Right atrium auricular region (tissue), 2 donors: ENCODE results near the gene LTBP2. TPM values are rescaled to one million over a fixed set of nuclear protein-coding genes. Genes with fewer than 3 reads are reported as not detected.

Source experiments
- DNase-seq: peaks from one replicate; pipeline ENCODE4 v3.0.0-alpha.2; 2019; ENCODE audit warnings: low spot score
- H3K27ac ChIP-seq, 2 donors: fragments of 200-600 bp; sonication (generic); 1 replicate in 1 of 2; 2 replicates in 1 of 2; pipeline ENCODE4 v1.5.1; 2016 to 2019
- H3K27me3 ChIP-seq, 2 donors: fragments of 200-600 bp; sonication (generic); one replicate each; pipeline versions ENCODE4 v1.5.1 to v1.6.0; 2017 to 2019
- H3K36me3 ChIP-seq: fragments of 200-600 bp; sonication (generic); one replicate; pipeline ENCODE4 v1.5.1; 2016
- H3K4me1 ChIP-seq, 2 donors: fragments of 200-600 bp; sonication (generic); one replicate each; pipeline versions ENCODE4 v1.5.1 to v1.6.0; 2017 to 2019
- H3K4me3 ChIP-seq, 2 donors: fragments of 200-600 bp; sonication (generic); 1 replicate in 1 of 2; 2 replicates in 1 of 2; pipeline ENCODE4 v1.5.1; 2017 to 2019; ENCODE audit warnings: mild to moderate bottlenecking in 1 of 2, moderate library complexity in 1 of 2
- H3K9me3 ChIP-seq, 2 donors: fragments of 200-600 bp; sonication (generic); one replicate each; pipeline ENCODE4 v1.5.1; 2019
- CTCF ChIP-seq, 2 donors: fragments of 200-600 bp; sonication (generic); IDR thresholded peaks; one replicate each; pipeline ENCODE4 v1.5.1; 2019; ENCODE audit warnings: antibody characterized with exemption in 2 of 2
- total RNA-seq, 2 donors: library from RNA; depleted of rRNA; stranded (reverse); fragments of >200 nt; gene quantifications; one replicate each; pipeline ENCODE4 v1.1.0, GENCODE V29; 2016

Gene LTBP2
- total RNA-seq, 2 donors from 2014 or later: 32.1 to 102 TPM

GRCh38 chr14:74616507-74616906 lies 4.5 kb upstream of the LTBP2 start:
- Histone ChIP-seq H3K27ac (peak overlapping the region; percentile 66 to 80), H3K4me3 (no peak overlapping the region), H3K27me3 (no peaks in the 10 kb centered on the region), H3K36me3 (no peaks in the 10 kb centered on the region), H3K9me3 (no peaks in the 10 kb centered on the region), H3K4me1 (peaks cover 0 to 63% of the 10 kb centered on the region in 2 donors)
- no peak for TF ChIP-seq CTCF (IDR thresholded peaks at IDR 0.05)
- DNase-seq: no peak

- DNase-seq: no peak
- no peak overlapping the region for H3K4me3 ChIP-seq
- peak overlapping the region in 1 of 2 donors; percentile 80 for H3K27ac ChIP-seq
- H3K27me3 ChIP-seq: no peaks in the 10 kb centered on the region
- H3K4me1 ChIP-seq: peaks cover 0 to 60% of the 10 kb centered on the region in 2 donors
- H3K36me3 ChIP-seq: no peaks in the 10 kb centered on the region
- H3K9me3 ChIP-seq: no peaks in the 10 kb centered on the region
- no peak for TF ChIP-seq CTCF (IDR thresholded peaks at IDR 0.05)
Measured at GRCh38 chr14:74615735-74616134, 3.7 kb upstream of the LTBP2 start.

- H3K36me3 ChIP-seq: no peaks in the 10 kb centered on the region
- H3K27ac ChIP-seq: peak overlapping the region in 1 of 2 donors; percentile 80
- peaks cover 0 to 51% of the 10 kb centered on the region in 2 donors for H3K4me1 ChIP-seq
Measured at GRCh38 chr14:74614508-74615495, 2.8 kb upstream of the LTBP2 start.

GRCh38 chr14:74613211-74613914 lies 1.3 kb upstream of the LTBP2 start:
- peak overlapping the region; percentile 32 to 39 for H3K27ac ChIP-seq
- TF ChIP-seq CTCF (IDR thresholded peaks at IDR 0.05): no peak
- H3K4me1 ChIP-seq: peaks cover 0 to 37% of the 10 kb centered on the region in 2 donors
- no peak for DNase-seq
- no peaks in the 10 kb centered on the region for H3K9me3 ChIP-seq
- no peak overlapping the region for H3K4me3 ChIP-seq
- no peaks in the 10 kb centered on the region for H3K27me3 ChIP-seq
- no peaks in the 10 kb centered on the region for H3K36me3 ChIP-seq

More at GRCh38 chr14:74614508-74615495, 2.8 kb upstream of the LTBP2 start:
- H3K27me3 ChIP-seq: no peaks in the 10 kb centered on the region
- no peak overlapping the region for H3K4me3 ChIP-seq
- TF ChIP-seq CTCF (IDR thresholded peaks at IDR 0.05): no peak
- H3K9me3 ChIP-seq: no peaks in the 10 kb centered on the region
- no peak for DNase-seq

- Histone ChIP-seq H3K4me3 (peak overlapping the region; percentile 46 to 73), H3K36me3 (no peaks in the 10 kb centered on the region), H3K9me3 (no peaks in the 10 kb centered on the region), H3K27me3 (no peaks in the 10 kb centered on the region), H3K27ac (peak overlapping the region; percentile 64 to 67), H3K4me1 (peaks cover 0 to 28% of the 10 kb centered on the region in 2 donors)
- no peak for DNase-seq
- TF ChIP-seq CTCF (IDR thresholded peaks at IDR 0.05): peak; percentile 70 to 74
Measured at GRCh38 chr14:74612350-74613021, 449 bp upstream of the LTBP2 start.
